NCI-H128 (cell line): ENCODE results near the gene TTLL11.
A peak's percentile ranks its signal among the peaks of the same experiment; 100 is the strongest.
"Not testable (repeated sequence)": the region's sequence is repeated elsewhere in the genome, so short reads cannot be mapped to it uniquely, and the experiment has no call there.

Experiments
- DNase-seq: peaks from one replicate; lab custom pipeline; 2025; ENCODE audit not compliant: unreplicated experiment; lab: John Stamatoyannopoulos, UW

The TTLL11 gene

GRCh38 chr9:122125509-122126330 is 32.6 kb upstream of the TTLL11 start:
- no peak for DNase-seq

- peak; percentile 48 for DNase-seq
These were observed 32.0 kb upstream of the TTLL11 start for GRCh38 chr9:122125158-122125508.

- no peak for DNase-seq
These were observed 31.4 kb upstream of the TTLL11 start for GRCh38 chr9:122124528-122124927.

- no peak for DNase-seq
These were observed 30.9 kb upstream of the TTLL11 start for GRCh38 chr9:122124048-122124447.

- DNase-seq = peak; percentile 39
These were observed 30.0 kb upstream of the TTLL11 start for GRCh38 chr9:122122903-122123632.

- no peak for DNase-seq
These were observed 29.4 kb upstream of the TTLL11 start for GRCh38 chr9:122122468-122122867.

GRCh38 chr9:122121931-122122330 is 28.8 kb upstream of the TTLL11 start:
- no peak for DNase-seq

GRCh38 chr9:122121391-122121790 is 28.3 kb upstream of the TTLL11 start:
- DNase-seq = no peak

- no peak for DNase-seq
These were observed 27.4 kb upstream of the TTLL11 start for GRCh38 chr9:122120316-122121071.

- no peak for DNase-seq
These were observed 26.6 kb upstream of the TTLL11 start for GRCh38 chr9:122119721-122120120.

- DNase-seq = no peak
These were observed 26.0 kb upstream of the TTLL11 start for GRCh38 chr9:122119166-122119521.

- DNase-seq = no peak
These were observed 25.4 kb upstream of the TTLL11 start for GRCh38 chr9:122118343-122119165.

- DNase-seq = not testable (repeated sequence)
These were observed 24.1 kb upstream of the TTLL11 start for GRCh38 chr9:122117241-122117640.

- no peak for DNase-seq
These were observed 23.5 kb upstream of the TTLL11 start for GRCh38 chr9:122116448-122117173.

- no peak for DNase-seq
These were observed 22.9 kb upstream of the TTLL11 start for GRCh38 chr9:122116040-122116439.

- DNase-seq = no peak
These were observed 22.3 kb upstream of the TTLL11 start for GRCh38 chr9:122115176-122116035.

GRCh38 chr9:122113574-122113973 is 20.5 kb upstream of the TTLL11 start:
- no peak for DNase-seq

GRCh38 chr9:122112238-122112637 is 19.1 kb upstream of the TTLL11 start:
- no peak for DNase-seq

GRCh38 chr9:122111413-122112085 is 18.4 kb upstream of the TTLL11 start:
- DNase-seq = no peak
